H1 (cell line): ENCODE data around the gene LDLR. TPM values are rescaled to one million over a fixed set of nuclear protein-coding genes. Genes with fewer than 3 reads are reported as not detected.

Experiments
- CHD1 ChIP-seq: IDR thresholded peaks from 2 replicates; pipeline ENCODE4 v1.6.1; 2012; ENCODE audit warnings: low read depth, low read length, improper control_type of control experiment
- HDAC2 ChIP-seq, 2 experiments: fragments of 300-600 bp in 1 of 2; sonication (generic) in 1 of 2; IDR thresholded peaks; 2 replicates each; pipeline ENCODE4 v1.6.1; 2011 to 2012; ENCODE audit warnings: low read depth in 2 of 2, low read length in 2 of 2, mild to moderate bottlenecking in 2 of 2, moderate library complexity in 2 of 2, borderline replicate concordance in 1 of 2, inconsistent platforms in 1 of 2
- KDM4A ChIP-seq: IDR thresholded peaks from one replicate; pipeline ENCODE4 v1.7.1; 2012; ENCODE audit warnings: low read depth, mild to moderate bottlenecking, moderate library complexity, low read length, inconsistent platforms; ENCODE audit not compliant: severe bottlenecking
- PHF8 ChIP-seq: fragments of 200-600 bp; sonication (generic); conservative IDR thresholded peaks from 2 replicates; pipeline ENCODE4 v1.7.1; 2012; ENCODE audit warnings: low read depth, mild to moderate bottlenecking, inconsistent platforms, low read length, moderate library complexity
- POLR2A ChIP-seq, 2 experiments: IDR thresholded peaks; 1 replicate in 1 of 2; 2 replicates in 1 of 2; pipeline ENCODE4 v1.6.1; 2011; ENCODE audit warnings: low read depth in 2 of 2, low read length in 2 of 2, mild to moderate bottlenecking in 2 of 2; ENCODE audit errors: control extremely low read depth in 1 of 2
- RFX5 ChIP-seq: IDR thresholded peaks from 2 replicates; pipeline ENCODE4 v1.6.1; 2011; ENCODE audit warnings: low read depth, low read length, improper control_type of control experiment, borderline replicate concordance
- SIX5 ChIP-seq: IDR thresholded peaks from 2 replicates; pipeline ENCODE4 v1.6.1; 2011; ENCODE audit warnings: mild to moderate bottlenecking, low read depth, low read length
- YY1 ChIP-seq: IDR thresholded peaks from 2 replicates; pipeline ENCODE4 v1.6.1; 2011; ENCODE audit warnings: low read depth, mild to moderate bottlenecking, low read length
- polyA plus RNA-seq, 7 experiments: library from polyadenylated mRNA; depleted of rRNA in 3 of 7; stranded (reverse) in 5 of 7; unstranded in 2 of 7; fragments of >200 nt in 5 of 7; fragments of 200-250 nt in 2 of 7; gene quantifications; 1 replicate in 5 of 7; 2 replicates in 1 of 7; 4 replicates in 1 of 7; pipeline versions ENCODE4 v1.2.1 to v1.2.3, GENCODE V29; 2011 to 2013; ENCODE audit warnings: missing spikeins in 2 of 7, mixed read lengths in 2 of 7
- total RNA-seq: library from RNA; stranded (reverse); fragmentation: NEBNext Ultra II Directional; extraction: Animal tissue kit (Norgen Biotek cat#: 25700); gene quantifications from 2 replicates; pipeline ENCODE4 v1.2.1, GENCODE V29; 2021
- TF ChIP-seq, protein P1 (sequence below): fragments of 300-600 bp; sonication (generic); IDR thresholded peaks from 2 replicates; pipeline ENCODE4 v1.7.1; 2012; ENCODE audit warnings: low read length, moderate library complexity, mild to moderate bottlenecking, inconsistent platforms; ENCODE audit not compliant: insufficient replicate concordance
- TF ChIP-seq, protein P2 (sequence below): IDR thresholded peaks from 2 replicates; pipeline ENCODE4 v1.6.1; 2012; ENCODE audit warnings: inconsistent platforms

Gene LDLR
- total and polyA plus RNA-seq, 2 of the 8 experiments (the other 6 are each of a cell fraction or from before 2014, with no cell fraction given), result 70.1 to 118 TPM

DNA sequence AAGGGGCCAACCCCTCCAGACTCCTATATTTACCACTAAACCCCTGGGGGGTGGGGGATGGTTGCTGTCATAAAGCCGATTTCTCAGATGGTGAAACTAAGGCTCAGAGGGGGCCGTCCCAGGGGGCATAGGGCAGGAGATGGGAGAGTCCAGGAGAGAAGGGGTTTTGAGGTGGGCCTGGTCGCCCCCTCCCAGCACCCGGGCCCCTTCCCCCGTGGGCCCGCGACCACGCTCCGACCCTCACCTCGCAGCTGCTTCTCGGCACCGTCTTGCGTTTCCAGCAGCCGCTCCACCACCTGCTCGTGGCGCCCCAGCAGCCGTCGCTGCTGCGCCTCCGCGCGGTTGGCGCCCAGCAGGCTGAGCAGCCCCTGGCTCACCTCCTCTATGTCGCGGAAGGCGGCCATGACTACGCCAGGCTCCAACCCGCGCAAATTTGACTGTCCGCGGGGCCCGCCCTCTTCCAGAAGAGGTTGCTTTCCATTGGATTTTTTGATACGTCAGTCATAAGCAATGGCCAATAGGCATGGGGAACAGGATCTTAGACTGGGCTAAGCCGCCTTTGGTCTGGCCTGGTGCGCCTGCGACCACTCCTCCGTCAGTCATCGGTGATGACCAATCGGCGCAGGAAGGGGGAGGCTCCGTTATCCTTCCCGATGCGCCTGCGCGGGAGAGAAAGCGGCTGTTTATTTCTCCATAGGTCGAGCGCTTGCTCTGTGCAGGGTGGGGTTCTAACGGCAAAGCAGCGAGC is 66.3 kb downstream of the LDLR start, which contains the start of gene SPC24 (continued):
- TF ChIP-seq, protein P1, sequence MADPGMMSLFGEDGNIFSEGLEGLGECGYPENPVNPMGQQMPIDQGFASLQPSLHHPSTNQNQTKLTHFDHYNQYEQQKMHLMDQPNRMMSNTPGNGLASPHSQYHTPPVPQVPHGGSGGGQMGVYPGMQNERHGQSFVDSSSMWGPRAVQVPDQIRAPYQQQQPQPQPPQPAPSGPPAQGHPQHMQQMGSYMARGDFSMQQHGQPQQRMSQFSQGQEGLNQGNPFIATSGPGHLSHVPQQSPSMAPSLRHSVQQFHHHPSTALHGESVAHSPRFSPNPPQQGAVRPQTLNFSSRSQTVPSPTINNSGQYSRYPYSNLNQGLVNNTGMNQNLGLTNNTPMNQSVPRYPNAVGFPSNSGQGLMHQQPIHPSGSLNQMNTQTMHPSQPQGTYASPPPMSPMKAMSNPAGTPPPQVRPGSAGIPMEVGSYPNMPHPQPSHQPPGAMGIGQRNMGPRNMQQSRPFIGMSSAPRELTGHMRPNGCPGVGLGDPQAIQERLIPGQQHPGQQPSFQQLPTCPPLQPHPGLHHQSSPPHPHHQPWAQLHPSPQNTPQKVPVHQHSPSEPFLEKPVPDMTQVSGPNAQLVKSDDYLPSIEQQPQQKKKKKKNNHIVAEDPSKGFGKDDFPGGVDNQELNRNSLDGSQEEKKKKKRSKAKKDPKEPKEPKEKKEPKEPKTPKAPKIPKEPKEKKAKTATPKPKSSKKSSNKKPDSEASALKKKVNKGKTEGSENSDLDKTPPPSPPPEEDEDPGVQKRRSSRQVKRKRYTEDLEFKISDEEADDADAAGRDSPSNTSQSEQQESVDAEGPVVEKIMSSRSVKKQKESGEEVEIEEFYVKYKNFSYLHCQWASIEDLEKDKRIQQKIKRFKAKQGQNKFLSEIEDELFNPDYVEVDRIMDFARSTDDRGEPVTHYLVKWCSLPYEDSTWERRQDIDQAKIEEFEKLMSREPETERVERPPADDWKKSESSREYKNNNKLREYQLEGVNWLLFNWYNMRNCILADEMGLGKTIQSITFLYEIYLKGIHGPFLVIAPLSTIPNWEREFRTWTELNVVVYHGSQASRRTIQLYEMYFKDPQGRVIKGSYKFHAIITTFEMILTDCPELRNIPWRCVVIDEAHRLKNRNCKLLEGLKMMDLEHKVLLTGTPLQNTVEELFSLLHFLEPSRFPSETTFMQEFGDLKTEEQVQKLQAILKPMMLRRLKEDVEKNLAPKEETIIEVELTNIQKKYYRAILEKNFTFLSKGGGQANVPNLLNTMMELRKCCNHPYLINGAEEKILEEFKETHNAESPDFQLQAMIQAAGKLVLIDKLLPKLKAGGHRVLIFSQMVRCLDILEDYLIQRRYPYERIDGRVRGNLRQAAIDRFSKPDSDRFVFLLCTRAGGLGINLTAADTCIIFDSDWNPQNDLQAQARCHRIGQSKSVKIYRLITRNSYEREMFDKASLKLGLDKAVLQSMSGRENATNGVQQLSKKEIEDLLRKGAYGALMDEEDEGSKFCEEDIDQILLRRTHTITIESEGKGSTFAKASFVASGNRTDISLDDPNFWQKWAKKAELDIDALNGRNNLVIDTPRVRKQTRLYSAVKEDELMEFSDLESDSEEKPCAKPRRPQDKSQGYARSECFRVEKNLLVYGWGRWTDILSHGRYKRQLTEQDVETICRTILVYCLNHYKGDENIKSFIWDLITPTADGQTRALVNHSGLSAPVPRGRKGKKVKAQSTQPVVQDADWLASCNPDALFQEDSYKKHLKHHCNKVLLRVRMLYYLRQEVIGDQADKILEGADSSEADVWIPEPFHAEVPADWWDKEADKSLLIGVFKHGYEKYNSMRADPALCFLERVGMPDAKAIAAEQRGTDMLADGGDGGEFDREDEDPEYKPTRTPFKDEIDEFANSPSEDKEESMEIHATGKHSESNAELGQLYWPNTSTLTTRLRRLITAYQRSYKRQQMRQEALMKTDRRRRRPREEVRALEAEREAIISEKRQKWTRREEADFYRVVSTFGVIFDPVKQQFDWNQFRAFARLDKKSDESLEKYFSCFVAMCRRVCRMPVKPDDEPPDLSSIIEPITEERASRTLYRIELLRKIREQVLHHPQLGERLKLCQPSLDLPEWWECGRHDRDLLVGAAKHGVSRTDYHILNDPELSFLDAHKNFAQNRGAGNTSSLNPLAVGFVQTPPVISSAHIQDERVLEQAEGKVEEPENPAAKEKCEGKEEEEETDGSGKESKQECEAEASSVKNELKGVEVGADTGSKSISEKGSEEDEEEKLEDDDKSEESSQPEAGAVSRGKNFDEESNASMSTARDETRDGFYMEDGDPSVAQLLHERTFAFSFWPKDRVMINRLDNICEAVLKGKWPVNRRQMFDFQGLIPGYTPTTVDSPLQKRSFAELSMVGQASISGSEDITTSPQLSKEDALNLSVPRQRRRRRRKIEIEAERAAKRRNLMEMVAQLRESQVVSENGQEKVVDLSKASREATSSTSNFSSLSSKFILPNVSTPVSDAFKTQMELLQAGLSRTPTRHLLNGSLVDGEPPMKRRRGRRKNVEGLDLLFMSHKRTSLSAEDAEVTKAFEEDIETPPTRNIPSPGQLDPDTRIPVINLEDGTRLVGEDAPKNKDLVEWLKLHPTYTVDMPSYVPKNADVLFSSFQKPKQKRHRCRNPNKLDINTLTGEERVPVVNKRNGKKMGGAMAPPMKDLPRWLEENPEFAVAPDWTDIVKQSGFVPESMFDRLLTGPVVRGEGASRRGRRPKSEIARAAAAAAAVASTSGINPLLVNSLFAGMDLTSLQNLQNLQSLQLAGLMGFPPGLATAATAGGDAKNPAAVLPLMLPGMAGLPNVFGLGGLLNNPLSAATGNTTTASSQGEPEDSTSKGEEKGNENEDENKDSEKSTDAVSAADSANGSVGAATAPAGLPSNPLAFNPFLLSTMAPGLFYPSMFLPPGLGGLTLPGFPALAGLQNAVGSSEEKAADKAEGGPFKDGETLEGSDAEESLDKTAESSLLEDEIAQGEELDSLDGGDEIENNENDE, result no peak
- TF ChIP-seq CHD1, result no peak
- no peak; a peak in 1 of 4 replicates for TF ChIP-seq HDAC2 (IDR thresholded peaks at IDR 0.05; ENCODE audit: borderline replicate concordance in 1 of 2, low read depth in 2 of 2, low read length in 2 of 2)
- TF ChIP-seq RFX5, result no peak
- no peak for TF ChIP-seq SIX5
- peak; percentile 88 to 91 for TF ChIP-seq POLR2A (IDR thresholded peaks at IDR 0.05; ENCODE audit: control extremely low read depth in 1 of 2, low read depth in 2 of 2, low read length in 2 of 2)
- peak; percentile 97 for TF ChIP-seq PHF8
- TF ChIP-seq KDM4A, result peak; percentile 81
- TF ChIP-seq, protein P2, sequence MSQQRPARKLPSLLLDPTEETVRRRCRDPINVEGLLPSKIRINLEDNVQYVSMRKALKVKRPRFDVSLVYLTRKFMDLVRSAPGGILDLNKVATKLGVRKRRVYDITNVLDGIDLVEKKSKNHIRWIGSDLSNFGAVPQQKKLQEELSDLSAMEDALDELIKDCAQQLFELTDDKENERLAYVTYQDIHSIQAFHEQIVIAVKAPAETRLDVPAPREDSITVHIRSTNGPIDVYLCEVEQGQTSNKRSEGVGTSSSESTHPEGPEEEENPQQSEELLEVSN, result peak; percentile 58
- peak; percentile 95 for TF ChIP-seq YY1
